GM23248 (cell line): ENCODE measurements around the gene SFMBT1. TPM values are rescaled to one million over a fixed set of nuclear protein-coding genes. Genes with fewer than 3 reads are reported as not detected.
A peak's percentile ranks its signal among the peaks of the same experiment; 100 is the strongest.

Experiments used
- DNase-seq: peaks from one replicate; pipeline ENCODE4 v3.0.0-alpha.2; 2015
- H2AFZ ChIP-seq: fragments of 200-600 bp; sonication (generic); 2 replicates; pipeline ENCODE4 v1.6.1; 2016; ENCODE audit warnings: antibody characterized with exemption
- H3F3A ChIP-seq: fragments of 200-600 bp; sonication (generic); 2 replicates; pipeline ENCODE4 v1.6.1; 2016; ENCODE audit warnings: mild to moderate bottlenecking, antibody characterized with exemption, mixed run types; ENCODE audit not compliant: insufficient read depth
- H3K27ac ChIP-seq: fragments of 200-600 bp; sonication (generic); 2 replicates; pipeline ENCODE4 v1.5.1; 2016; ENCODE audit warnings: mild to moderate bottlenecking
- H3K27me3 ChIP-seq: fragments of 200-600 bp; sonication (generic); replicated peaks from 2 replicates; pipeline ENCODE4 v1.6.1; 2016; ENCODE audit warnings: mild to moderate bottlenecking; ENCODE audit not compliant: insufficient read depth
- H3K36me3 ChIP-seq: fragments of 200-600 bp; sonication (generic); 2 replicates; pipeline ENCODE4 v1.6.1; 2016; ENCODE audit warnings: low read depth, mild to moderate bottlenecking
- H3K4me1 ChIP-seq: fragments of 200-600 bp; sonication (generic); 2 replicates; pipeline ENCODE4 v1.6.1; 2016; ENCODE audit warnings: mild to moderate bottlenecking; ENCODE audit not compliant: insufficient read depth
- H3K4me2 ChIP-seq: fragments of 200-600 bp; sonication (generic); one replicate; pipeline ENCODE4 v1.6.1; 2016; ENCODE audit warnings: mild to moderate bottlenecking; ENCODE audit not compliant: unreplicated experiment
- H3K4me3 ChIP-seq: fragments of 200-600 bp; sonication (generic); 2 replicates; pipeline ENCODE4 v1.5.1; 2016; ENCODE audit warnings: mild to moderate bottlenecking
- H3K79me2 ChIP-seq: fragments of 200-600 bp; sonication (generic); 2 replicates; pipeline ENCODE4 v1.6.1; 2016; ENCODE audit warnings: mild to moderate bottlenecking; ENCODE audit not compliant: insufficient read depth
- H3K9ac ChIP-seq: fragments of 200-600 bp; sonication (generic); 2 replicates; pipeline ENCODE4 v1.6.1; 2016; ENCODE audit warnings: mild to moderate bottlenecking
- H3K9me2 ChIP-seq: fragments of 200-600 bp; sonication (generic); 2 replicates; pipeline ENCODE4 v1.6.1; 2016; ENCODE audit warnings: mixed run types, mild to moderate bottlenecking, moderate library complexity; ENCODE audit not compliant: insufficient read depth
- H3K9me3 ChIP-seq: fragments of 200-600 bp; sonication (generic); one replicate; pipeline ENCODE4 v1.6.1; 2017; ENCODE audit warnings: low read depth
- H4K20me1 ChIP-seq: fragments of 200-600 bp; sonication (generic); 2 replicates; pipeline ENCODE4 v1.6.0; 2016; ENCODE audit not compliant: insufficient read depth
- EZH2 ChIP-seq: fragments of 200-600 bp; sonication (generic); IDR thresholded peaks from 2 replicates; pipeline ENCODE4 v1.6.1; 2018; ENCODE audit warnings: antibody characterized with exemption, mild to moderate bottlenecking; ENCODE audit not compliant: insufficient read depth, poor library complexity, severe bottlenecking
- EZH2phosphoT487 ChIP-seq: fragments of 200-600 bp; sonication (generic); IDR thresholded peaks from 2 replicates; pipeline ENCODE4 v1.6.1; 2018; ENCODE audit warnings: antibody characterized with exemption, moderate library complexity, mild to moderate bottlenecking, low read depth; ENCODE audit not compliant: insufficient read depth
- WGBS, 2 experiments: methylation state at CpG; one replicate each; pipeline ENCODE4 v1.1.6; 2015 to 2017; ENCODE audit warnings: low lambda C conversion rate in 2 of 2, low coverage in 1 of 2; ENCODE audit errors: missing lambda C conversion rate in 2 of 2; 5-methylcytosine and 5-hydroxymethylcytosine counted together
- in situ Hi-C: fragments of 300-500 bp; cut with MboI; formaldehyde crosslinking; loops from 2 replicates; pipeline ENCODE4 v1.15.0; 2020
- polyA plus RNA-seq: library from polyadenylated mRNA; unstranded; fragments of >200 nt; fragmentation: Nextera tagmentation; extraction: Ambion mirVana; gene quantifications from 2 replicates; pipeline ENCODE4 v1.2.1, GENCODE V29; 2016
- total RNA-seq: library from RNA; depleted of rRNA; stranded (reverse); fragments of >200 nt; shearing (Covaris generic); gene quantifications from 2 replicates; pipeline ENCODE4 v1.2.3, GENCODE V29; 2014

The SFMBT1 gene
- total and polyA plus RNA-seq, 2 experiments from 2014 or later = 2.3 to 2.6 TPM

- Histone ChIP-seq H3K9ac (peak overlapping the region; percentile 73; the same call in 1 of the 2 replicates), H3K79me2 (peaks cover 36% of the 10 kb centered on the region), H3K4me1 (peaks cover 30% of the 10 kb centered on the region), H3K4me2 (peak overlapping the region; percentile 76), H3K27ac (no peak overlapping the region), H3K9me2 (no peaks in the 10 kb centered on the region), H3F3A (peaks cover 21% of the 10 kb centered on the region), H3K36me3 (no peaks in the 10 kb centered on the region), H3K9me3 (no peaks in the 10 kb centered on the region), H3K4me3 (peak overlapping the region; percentile 75), H4K20me1 (no peaks in the 10 kb centered on the region), H2AFZ (peak overlapping the region; percentile 92; the same call in 1 of the 2 replicates), H3K27me3 (no peaks in the 10 kb centered on the region)
- no peak for TF ChIP-seq EZH2
- no peak for TF ChIP-seq EZH2phosphoT487
- WGBS, 2 experiments = 29 to 31% methylated on average over 3 of the region's 3 CpGs
- in situ Hi-C loops = no loop called here
- no peak for DNase-seq
These were observed 149.7 kb downstream of the SFMBT1 start for GRCh38 chr3:52896151-52896550.

- peaks cover 40% of the 10 kb centered on the region for H3K79me2 ChIP-seq
- WGBS, 2 experiments = 71 to 72% methylated on average over 5 of the region's 5 CpGs
These were observed 150.5 kb downstream of the SFMBT1 start for GRCh38 chr3:52895418-52895817.

GRCh38 chr3:52894756-52895155, 151.1 kb downstream of the SFMBT1 start:
- in situ Hi-C loops = no loop called here
- H3K9me3 ChIP-seq = no peaks in the 10 kb centered on the region
- no peak overlapping the region for H3K4me3 ChIP-seq
- no peaks in the 10 kb centered on the region for H3K9me2 ChIP-seq
- no peak overlapping the region for H3K9ac ChIP-seq
- H3K27ac ChIP-seq = no peak overlapping the region
- DNase-seq = no peak
- peaks cover 30% of the 10 kb centered on the region for H3K4me1 ChIP-seq
- H3K27me3 ChIP-seq = no peaks in the 10 kb centered on the region
- H3K36me3 ChIP-seq = no peaks in the 10 kb centered on the region
- TF ChIP-seq EZH2 (no peak), EZH2phosphoT487 (no peak)
- no peak overlapping the region for H3K4me2 ChIP-seq
- peaks cover 21% of the 10 kb centered on the region for H3F3A ChIP-seq
- 77 to 80% methylated on average over 10 of the region's 10 CpGs for WGBS, 2 experiments
- H2AFZ ChIP-seq = no peak overlapping the region
- H4K20me1 ChIP-seq = no peaks in the 10 kb centered on the region
- H3K79me2 ChIP-seq = peaks cover 47% of the 10 kb centered on the region

More at GRCh38 chr3:52895418-52895817, 150.5 kb downstream of the SFMBT1 start:
- DNase-seq = no peak
- H3K4me2 ChIP-seq = no peak overlapping the region
- no peaks in the 10 kb centered on the region for H4K20me1 ChIP-seq
- in situ Hi-C loops = no loop called here
- no peak for TF ChIP-seq EZH2phosphoT487
- TF ChIP-seq EZH2 = no peak
- no peaks in the 10 kb centered on the region for H3K36me3 ChIP-seq
- no peak overlapping the region for H2AFZ ChIP-seq
- H3F3A ChIP-seq = peaks cover 21% of the 10 kb centered on the region
- H3K27me3 ChIP-seq = no peaks in the 10 kb centered on the region
- H3K9ac ChIP-seq = no peak overlapping the region
- peaks cover 30% of the 10 kb centered on the region for H3K4me1 ChIP-seq
- H3K9me3 ChIP-seq = no peaks in the 10 kb centered on the region
- H3K9me2 ChIP-seq = no peaks in the 10 kb centered on the region
- no peak overlapping the region for H3K4me3 ChIP-seq
- no peak overlapping the region for H3K27ac ChIP-seq

DNA sequence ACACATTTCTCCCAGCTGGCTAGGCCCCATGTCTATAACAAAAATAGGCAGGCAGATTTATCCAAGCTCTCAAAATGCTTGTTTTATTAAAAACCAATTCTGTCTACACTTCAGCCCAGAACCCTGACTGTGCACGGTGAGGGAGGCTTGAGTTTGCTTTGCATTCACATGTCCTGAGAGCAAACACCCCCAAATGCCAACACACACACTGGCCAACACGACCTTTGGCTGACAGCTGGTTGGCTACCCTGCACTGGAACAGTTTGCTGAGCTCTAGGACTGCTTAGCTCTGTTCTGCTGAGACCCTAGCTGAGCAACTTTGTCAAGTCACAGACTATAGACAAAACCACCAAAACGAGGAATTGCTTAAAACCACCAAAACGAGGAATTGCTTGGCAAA, 152.2 kb downstream of the SFMBT1 start:
- 31 to 35% methylated on average over 4 of the region's 4 CpGs for WGBS, 2 experiments
- DNase-seq = no peak
- no peaks in the 10 kb centered on the region for H3K27me3 ChIP-seq
- TF ChIP-seq EZH2phosphoT487 (no peak), EZH2 (no peak)
- peaks cover 21% of the 10 kb centered on the region for H3F3A ChIP-seq
- no peaks in the 10 kb centered on the region for H3K9me3 ChIP-seq
- peak overlapping the region; percentile 78 for H3K4me2 ChIP-seq
- 0 out of 2 replicates have a peak overlapping the region, but pooled peaks have one; percentile 43 for H3K27ac ChIP-seq
- H4K20me1 ChIP-seq = no peaks in the 10 kb centered on the region
- peaks cover 57% of the 10 kb centered on the region for H3K79me2 ChIP-seq
- H3K4me1 ChIP-seq = peaks cover 30% of the 10 kb centered on the region
- H3K36me3 ChIP-seq = no peaks in the 10 kb centered on the region
- peak overlapping the region; percentile 64; the same call in 1 of the 2 replicates for H3K9ac ChIP-seq
- in situ Hi-C loops = no loop called here
- peak overlapping the region; percentile 62; the same call in 1 of the 2 replicates for H3K4me3 ChIP-seq
- peak overlapping the region; percentile 63 for H2AFZ ChIP-seq
- no peaks in the 10 kb centered on the region for H3K9me2 ChIP-seq
